Common myeloid progenitor, CD34-positive (primary cell): ENCODE results near the gene ANKRD17.

Source experiments
- CTCF ChIA-PET: fragments of 350-600 bp; sonication (Branson Sonifier 250); formaldehyde crosslinking; loops from one replicate; lab custom pipeline; 2021; ENCODE audit warnings: antibody characterized with exemption; lab: Charles Lee
- POLR2A ChIA-PET: fragments of 350-600 bp; sonication (Branson Sonifier 250); formaldehyde crosslinking; loops from one replicate; lab custom pipeline; 2021; ENCODE audit warnings: antibody characterized with exemption; lab: Charles Lee
- DNase-seq, 3 donors: peaks; one replicate each; pipeline versions ENCODE4 v3.0.0 to v3.0.0-alpha.2; 2013
- H3K27ac ChIP-seq, 2 experiments: 1 replicate in 1 of 2; 2 replicates in 1 of 2; pipeline ENCODE4 v1.7.0; 2013; ENCODE audit warnings: inconsistent platforms in 2 of 2, low read length in 2 of 2, mild to moderate bottlenecking in 2 of 2, low read depth in 1 of 2, moderate library complexity in 1 of 2; ENCODE audit not compliant: severe bottlenecking in 2 of 2, insufficient read depth in 1 of 2, poor library complexity in 1 of 2
- H3K27me3 ChIP-seq, 5 experiments: replicated peaks in 2 of 5; 1 replicate in 3 of 5; 2 replicates in 2 of 5; pipeline versions ENCODE4 v1.6.1 to v1.7.0; 2013; ENCODE audit warnings: low read length in 4 of 5, mild to moderate bottlenecking in 2 of 5, moderate library complexity in 2 of 5, inconsistent platforms in 1 of 5; ENCODE audit not compliant: insufficient read depth in 5 of 5, control insufficient read depth in 4 of 5
- H3K36me3 ChIP-seq, 4 experiments: 1 replicate in 2 of 4; 2 replicates in 2 of 4; pipeline versions ENCODE4 v1.6.1 to v1.7.0; 2013; ENCODE audit warnings: low read length in 3 of 4, control low read depth in 1 of 4, mild to moderate bottlenecking in 1 of 4; ENCODE audit not compliant: control insufficient read depth in 4 of 4, insufficient read depth in 4 of 4
- H3K4me1 ChIP-seq, 4 experiments: 1 replicate in 3 of 4; 2 replicates in 1 of 4; pipeline versions ENCODE4 v1.6.1 to v1.7.1; 2013; ENCODE audit warnings: low read length in 3 of 4, mild to moderate bottlenecking in 3 of 4, control low read depth in 1 of 4, inconsistent platforms in 1 of 4, moderate library complexity in 1 of 4; ENCODE audit not compliant: control insufficient read depth in 4 of 4, insufficient read depth in 4 of 4; ENCODE audit errors: control extremely low read depth in 1 of 4
- H3K4me3 ChIP-seq, 7 experiments: 1 replicate in 4 of 7; 2 replicates in 3 of 7; pipeline versions ENCODE4 v1.5.1 to v1.7.0; 2013; ENCODE audit warnings: mild to moderate bottlenecking in 7 of 7, low read length in 6 of 7, moderate library complexity in 6 of 7, inconsistent platforms in 2 of 7, low read depth in 2 of 7, control low read depth in 1 of 7; ENCODE audit not compliant: insufficient read depth in 4 of 7, control insufficient read depth in 1 of 7; ENCODE audit errors: extremely low read depth in 1 of 7
- H3K9me3 ChIP-seq, 5 experiments: 1 replicate in 4 of 5; 2 replicates in 1 of 5; pipeline versions ENCODE4 v1.6.1 to v1.7.1; 2013; ENCODE audit warnings: low read length in 4 of 5, mild to moderate bottlenecking in 2 of 5, inconsistent platforms in 1 of 5, low read depth in 1 of 5, moderate library complexity in 1 of 5; ENCODE audit not compliant: control insufficient read depth in 4 of 5, insufficient read depth in 2 of 5; ENCODE audit errors: control extremely low read depth in 1 of 5
- WGBS: methylation state at CpG from one replicate; pipeline ENCODE4 v1.1.5; 2013; ENCODE audit not compliant: insufficient coverage; 5-methylcytosine and 5-hydroxymethylcytosine counted together

Gene ANKRD17

GRCh38 chr4:73064536-73064935, 194.1 kb downstream of the ANKRD17 start:
- 100% methylated on average over 1 of the region's 4 CpGs for WGBS
- Histone ChIP-seq H3K36me3 (peaks cover 2 to 46% (median 24%) of the 10 kb centered on the region in 4 experiments), H3K4me1 (peaks cover 4 to 29% (median 10%) of the 10 kb centered on the region in 4 experiments), H3K27ac (no peak overlapping the region), H3K27me3 (no peaks in the 10 kb centered on the region), H3K9me3 (no peaks in the 10 kb centered on the region), H3K4me3 (no peak overlapping the region)
- CTCF ChIA-PET, result no interaction called here
- POLR2A ChIA-PET, result no interaction called here
- no peak for DNase-seq

- Histone ChIP-seq H3K27ac (no peak overlapping the region), H3K36me3 (peaks cover 16 to 49% (median 32%) of the 10 kb centered on the region in 4 experiments), H3K4me1 (no peaks in the 10 kb centered on the region), H3K4me3 (no peak overlapping the region), H3K27me3 (no peaks in the 10 kb centered on the region), H3K9me3 (no peaks in the 10 kb centered on the region)
- WGBS, result 89% methylated on average over 1 of the region's 2 CpGs
- no peak for DNase-seq
- ChIA-PET CTCF (no interaction called here), POLR2A (interaction anchor here (0.6 kb wide), 1 partner anchor 204 kb away, joined by 3 read pairs; no protein-coding TSS in a partner anchor)
Measured at GRCh38 chr4:73055241-73055897, 203.2 kb downstream of the ANKRD17 start.

DNA sequence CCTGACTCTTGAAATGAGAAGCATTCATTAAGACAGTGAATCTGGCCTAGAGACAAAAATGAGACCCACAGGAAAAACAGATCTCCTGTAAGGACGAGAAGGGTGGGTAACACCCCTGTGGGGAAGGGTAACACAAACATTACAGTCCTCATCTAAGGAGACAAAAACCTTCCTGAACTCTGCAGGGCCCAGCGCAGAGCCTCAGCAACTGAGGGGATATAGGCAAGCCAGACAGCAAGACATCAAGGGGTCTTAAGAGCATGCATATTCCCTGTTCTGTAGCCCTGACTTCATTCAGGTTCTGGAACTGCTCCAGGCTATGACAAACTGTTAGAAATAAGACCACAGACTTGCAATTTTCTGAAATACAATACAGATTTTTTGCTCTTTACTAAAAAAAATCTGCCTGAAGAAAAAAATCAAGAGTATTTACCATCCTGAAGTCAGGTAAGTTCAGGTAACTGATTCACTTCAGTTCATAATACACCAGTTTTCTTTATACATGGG, 204.6 kb downstream of the ANKRD17 start:
- no peaks in the 10 kb centered on the region for H3K27me3 ChIP-seq
- CTCF ChIA-PET, result no interaction called here
- 100% methylated on average over 1 of the region's 2 CpGs for WGBS

GRCh38 chr4:73053076-73053475, 205.5 kb downstream of the ANKRD17 start:
- 93% methylated on average over 3 of the region's 5 CpGs for WGBS
- H3K27me3 ChIP-seq, result no peaks in the 10 kb centered on the region
- POLR2A ChIA-PET, result no interaction called here

More for the DNA sequence above, 204.6 kb downstream of the ANKRD17 start:
- H3K9me3 ChIP-seq, result no peaks in the 10 kb centered on the region
- no peak overlapping the region for H3K4me3 ChIP-seq
- H3K27ac ChIP-seq, result no peak overlapping the region
- peaks cover 12 to 36% (median 23%) of the 10 kb centered on the region in 4 experiments for H3K36me3 ChIP-seq
- DNase-seq, result no peak
- no peaks in the 10 kb centered on the region for H3K4me1 ChIP-seq
- POLR2A ChIA-PET, result no interaction called here

DNA sequence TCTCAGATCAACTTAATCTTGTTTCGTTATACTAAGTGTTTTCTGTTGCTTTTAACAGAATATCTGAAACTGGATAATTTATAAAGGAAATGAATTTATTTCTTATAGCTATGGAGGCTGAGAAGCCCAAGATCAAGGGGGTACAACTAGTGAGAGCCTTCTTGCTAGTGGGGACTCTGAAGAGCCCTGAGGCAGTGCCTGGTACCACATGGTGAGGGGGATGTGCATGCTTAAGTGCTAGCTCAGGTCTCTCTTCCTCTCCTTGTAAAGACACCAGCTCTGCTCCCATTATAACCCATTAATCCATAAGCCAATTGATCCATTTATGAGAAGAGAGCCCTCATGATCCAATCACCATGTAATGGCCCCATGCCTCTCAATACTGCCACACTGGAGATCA, 207.0 kb downstream of the ANKRD17 start:
- no CpG with 5 or more reads among the region's 1 CpG for WGBS
- ChIA-PET POLR2A (no interaction called here), CTCF (interaction anchor here (1.1 to 1.9 kb wide), 2 partner anchors 7 to 206 kb away, joined by 3 to 5 read pairs; no protein-coding TSS in a partner anchor)

More at GRCh38 chr4:73053076-73053475, 205.5 kb downstream of the ANKRD17 start:
- DNase-seq, result no peak
- H3K27ac ChIP-seq, result no peak overlapping the region
- H3K9me3 ChIP-seq, result no peaks in the 10 kb centered on the region
- peaks cover 4 to 27% (median 15%) of the 10 kb centered on the region in 4 experiments for H3K36me3 ChIP-seq
- no peak overlapping the region for H3K4me3 ChIP-seq
- CTCF ChIA-PET, result no interaction called here
- H3K4me1 ChIP-seq, result no peaks in the 10 kb centered on the region

DNA sequence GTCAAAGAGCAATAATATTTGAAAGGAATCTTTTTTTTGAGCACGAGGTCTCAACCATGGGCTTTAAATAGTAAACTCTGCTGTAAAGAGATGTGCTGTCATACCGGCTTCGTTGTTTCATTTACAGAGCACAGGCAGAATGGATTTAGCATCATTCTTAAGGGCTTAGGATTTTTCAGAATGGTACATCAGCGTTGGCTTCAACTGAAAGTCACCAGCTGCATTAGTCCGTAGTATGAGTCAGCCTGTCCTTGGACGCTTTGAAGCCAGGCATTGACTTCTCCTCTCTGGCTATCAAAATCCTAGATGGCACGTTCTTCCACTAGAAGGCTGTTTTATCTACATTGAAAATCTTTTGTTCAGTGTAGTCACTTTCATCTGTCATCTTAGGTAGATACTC, 212.7 kb downstream of the ANKRD17 start:
- Histone ChIP-seq H3K36me3 (no peaks in the 10 kb centered on the region), H3K4me3 (no peak overlapping the region), H3K9me3 (no peaks in the 10 kb centered on the region), H3K27ac (no peak overlapping the region), H3K27me3 (no peaks in the 10 kb centered on the region), H3K4me1 (no peaks in the 10 kb centered on the region)
- DNase-seq, result no peak
- ChIA-PET POLR2A (no interaction called here), CTCF (no interaction called here)
- 95% methylated on average over 7 of the region's 7 CpGs for WGBS

More for the DNA sequence above, 207.0 kb downstream of the ANKRD17 start:
- Histone ChIP-seq H3K36me3 (peaks cover 3 to 23% (median 9%) of the 10 kb centered on the region in 4 experiments), H3K27ac (no peak overlapping the region), H3K4me3 (no peak overlapping the region), H3K27me3 (no peaks in the 10 kb centered on the region), H3K4me1 (no peaks in the 10 kb centered on the region), H3K9me3 (no peaks in the 10 kb centered on the region)
- no peak for DNase-seq

GRCh38 chr4:73037057-73037456, 221.5 kb downstream of the ANKRD17 start:
- Histone ChIP-seq H3K4me3 (no peak overlapping the region), H3K36me3 (no peaks in the 10 kb centered on the region), H3K27ac (no peak overlapping the region), H3K9me3 (peaks cover 0 to 9% (median 3%) of the 10 kb centered on the region in 5 experiments), H3K27me3 (no peaks in the 10 kb centered on the region), H3K4me1 (no peaks in the 10 kb centered on the region)
- DNase-seq, result peak in 2 of 3 donors; percentile 5 to 7
- ChIA-PET CTCF (no interaction called here), POLR2A (no interaction called here)
- 95% methylated on average over 4 of the region's 4 CpGs for WGBS
